Activated T-helper 1 cell treated with anti-CD3 and anti-CD28 coated beads, Interleukin-12 subunit alpha, Interleukin-12 subunit beta, Interleukin-2, Interleukin-4 antibody, amounts not matched to agents 30 ng/mL and 10 ng/mL and 1 ng/mL, durations not matched to agents 14 hours and 24 hours and 36 hours (primary cell): ENCODE data around the gene OTOG. TPM values are rescaled to one million over a fixed set of nuclear protein-coding genes. Genes with fewer than 3 reads are reported as not detected.

Experiments
- DNase-seq: peaks from one replicate; pipeline ENCODE4 v3.0.0; 2021; ENCODE audit warnings: low spot score
- H3K27ac Mint-ChIP-seq: one replicate; pipeline ENCODE4 v1.8.0; 2021; ENCODE audit warnings: mild to moderate bottlenecking, mixed read lengths
- H3K27me3 Mint-ChIP-seq: one replicate; pipeline ENCODE4 v1.8.0; 2022; ENCODE audit warnings: mild to moderate bottlenecking, moderate library complexity, mixed read lengths; ENCODE audit not compliant: insufficient read depth
- H3K36me3 Mint-ChIP-seq: one replicate; pipeline ENCODE4 v1.8.0; 2021; ENCODE audit warnings: low read depth, mixed read lengths
- H3K4me1 Mint-ChIP-seq: one replicate; pipeline ENCODE4 v1.8.0; 2021; ENCODE audit warnings: low read depth, mixed read lengths
- H3K4me3 Mint-ChIP-seq: one replicate; pipeline ENCODE4 v1.8.0; 2021; ENCODE audit warnings: mild to moderate bottlenecking, moderate library complexity, mixed read lengths
- H3K9me3 Mint-ChIP-seq: one replicate; pipeline ENCODE4 v1.8.0; 2021; ENCODE audit warnings: mixed read lengths
- intact Hi-C: fragments of 100-400 bp; cut with micrococcal nuclease; formaldehyde crosslinking; loops from one replicate; pipeline ENCODE4 v1.15.1; 2024
- total RNA-seq: library from RNA; stranded (reverse); gene quantifications from 2 replicates; pipeline ENCODE4 v1.2.3, GENCODE V29; 2022

Gene OTOG
- total RNA-seq, 1 donor from 2014 or later = not detected

- H3K4me1 Mint-ChIP-seq = no peaks in the 10 kb centered on the region
- H3K36me3 Mint-ChIP-seq = no peaks in the 10 kb centered on the region
- H3K9me3 Mint-ChIP-seq = no peaks in the 10 kb centered on the region
- no peak overlapping the region for H3K27ac Mint-ChIP-seq
- H3K27me3 Mint-ChIP-seq = peaks cover 4% of the 10 kb centered on the region
- intact Hi-C loops = no loop called here
- H3K4me3 Mint-ChIP-seq = no peak overlapping the region
- DNase-seq = no peak
These were observed 27.4 kb downstream of the OTOG start for GRCh38 chr11:17574141-17575091.

GRCh38 chr11:17575431-17576425 lies 28.7 kb downstream of the OTOG start:
- Mint-ChIP-seq H3K9me3 (no peaks in the 10 kb centered on the region), H3K36me3 (no peaks in the 10 kb centered on the region), H3K4me3 (no peak overlapping the region), H3K4me1 (no peaks in the 10 kb centered on the region), H3K27ac (no peak overlapping the region), H3K27me3 (peaks cover 4% of the 10 kb centered on the region)
- no peak for DNase-seq
- intact Hi-C loops = no loop called here

DNA sequence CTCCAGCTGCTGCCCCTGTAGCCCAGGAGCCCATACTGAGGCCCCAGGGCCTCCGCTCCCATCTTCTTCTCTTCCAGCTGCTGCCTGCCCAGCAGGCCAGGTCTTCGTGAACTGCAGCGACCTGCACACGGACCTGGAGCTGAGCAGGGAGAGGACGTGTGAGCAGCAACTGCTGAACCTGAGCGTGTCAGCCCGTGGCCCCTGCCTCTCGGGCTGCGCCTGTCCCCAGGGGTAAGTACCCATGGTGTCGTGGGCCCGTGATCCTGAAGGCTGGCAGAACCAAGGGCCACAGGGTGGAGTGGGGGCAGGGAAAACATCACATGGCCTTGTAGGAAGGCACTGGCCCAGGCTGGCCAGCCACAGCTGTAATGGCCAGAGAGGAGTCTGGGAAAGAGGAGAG lies 31.2 kb downstream of the OTOG start:
- Mint-ChIP-seq H3K36me3 (no peaks in the 10 kb centered on the region), H3K9me3 (no peaks in the 10 kb centered on the region), H3K27me3 (peaks cover 11% of the 10 kb centered on the region), H3K4me3 (no peak overlapping the region), H3K4me1 (no peaks in the 10 kb centered on the region), H3K27ac (no peak overlapping the region)
- DNase-seq = no peak
- intact Hi-C loops = no loop called here

GRCh38 chr11:17578958-17579357 lies 31.9 kb downstream of the OTOG start:
- no peaks in the 10 kb centered on the region for H3K4me1 Mint-ChIP-seq
- no peak overlapping the region for H3K27ac Mint-ChIP-seq
- H3K4me3 Mint-ChIP-seq = no peak overlapping the region
- DNase-seq = no peak
- H3K27me3 Mint-ChIP-seq = peaks cover 11% of the 10 kb centered on the region
- no peaks in the 10 kb centered on the region for H3K36me3 Mint-ChIP-seq
- no peaks in the 10 kb centered on the region for H3K9me3 Mint-ChIP-seq
- intact Hi-C loops = no loop called here

- intact Hi-C loops = no loop called here
- Mint-ChIP-seq H3K27ac (no peak overlapping the region), H3K9me3 (no peaks in the 10 kb centered on the region), H3K36me3 (no peaks in the 10 kb centered on the region), H3K27me3 (peaks cover 15% of the 10 kb centered on the region), H3K4me3 (no peak overlapping the region), H3K4me1 (no peaks in the 10 kb centered on the region)
- DNase-seq = no peak
These were observed 32.4 kb downstream of the OTOG start for GRCh38 chr11:17579451-17579850.

GRCh38 chr11:17580271-17580670 lies 33.2 kb downstream of the OTOG start:
- intact Hi-C loops = no loop called here
- DNase-seq = no peak
- H3K27me3 Mint-ChIP-seq = peaks cover 18% of the 10 kb centered on the region
- no peaks in the 10 kb centered on the region for H3K36me3 Mint-ChIP-seq
- H3K27ac Mint-ChIP-seq = no peak overlapping the region
- no peaks in the 10 kb centered on the region for H3K9me3 Mint-ChIP-seq
- H3K4me3 Mint-ChIP-seq = no peak overlapping the region
- H3K4me1 Mint-ChIP-seq = no peaks in the 10 kb centered on the region

GRCh38 chr11:17581036-17581731 lies 34.1 kb downstream of the OTOG start:
- Mint-ChIP-seq H3K4me3 (no peak overlapping the region), H3K27ac (no peak overlapping the region), H3K27me3 (peaks cover 19% of the 10 kb centered on the region), H3K9me3 (no peaks in the 10 kb centered on the region), H3K36me3 (no peaks in the 10 kb centered on the region), H3K4me1 (no peaks in the 10 kb centered on the region)
- intact Hi-C loops = no loop called here
- no peak for DNase-seq

- H3K4me1 Mint-ChIP-seq = no peaks in the 10 kb centered on the region
- no peaks in the 10 kb centered on the region for H3K9me3 Mint-ChIP-seq
- H3K36me3 Mint-ChIP-seq = no peaks in the 10 kb centered on the region
- H3K4me3 Mint-ChIP-seq = no peak overlapping the region
- no peak for DNase-seq
- intact Hi-C loops = no loop called here
- no peak overlapping the region for H3K27ac Mint-ChIP-seq
- H3K27me3 Mint-ChIP-seq = peaks cover 19% of the 10 kb centered on the region
These were observed 34.6 kb downstream of the OTOG start for GRCh38 chr11:17581732-17582053.

DNA sequence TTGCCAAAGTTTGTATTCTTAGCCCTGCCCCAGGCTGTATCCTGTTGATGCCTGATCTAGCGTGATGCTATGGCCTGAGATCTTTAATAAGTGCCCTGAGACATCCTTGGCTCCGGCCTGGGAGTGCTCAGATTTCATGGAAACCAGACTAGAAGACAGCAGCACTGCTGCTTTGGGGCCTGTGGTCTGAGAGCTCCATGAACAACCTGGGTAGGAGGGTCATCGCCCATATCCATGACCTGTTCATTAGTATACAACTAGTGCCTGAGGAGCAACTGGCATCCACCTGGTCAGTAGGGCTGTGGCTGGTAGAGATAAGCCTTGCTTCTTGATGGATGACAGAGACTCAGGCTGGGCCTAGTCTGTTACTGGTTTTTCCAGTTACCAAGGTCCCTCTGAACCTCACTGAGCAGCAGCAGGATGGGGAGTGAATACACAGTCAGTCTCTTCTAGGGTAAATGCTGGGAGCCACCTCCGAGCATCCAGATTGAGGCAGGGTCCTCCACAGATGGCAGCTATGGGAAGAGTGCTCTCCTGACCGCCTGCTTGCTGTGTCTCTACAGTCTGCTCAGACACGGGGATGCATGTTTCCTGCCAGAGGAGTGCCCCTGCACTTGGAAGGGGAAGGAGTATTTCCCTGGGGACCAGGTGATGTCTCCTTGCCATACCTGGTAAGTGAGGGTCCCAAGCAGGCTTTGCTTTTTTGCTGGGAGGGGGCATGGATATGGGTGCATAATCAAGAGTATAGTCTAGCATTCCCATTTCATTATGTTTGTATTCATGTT lies 39.0 kb downstream of the OTOG start:
- no peak overlapping the region for H3K27ac Mint-ChIP-seq
- H3K4me1 Mint-ChIP-seq = no peaks in the 10 kb centered on the region
- H3K4me3 Mint-ChIP-seq = no peak overlapping the region
- no peak for DNase-seq
- no peaks in the 10 kb centered on the region for H3K9me3 Mint-ChIP-seq
- H3K36me3 Mint-ChIP-seq = no peaks in the 10 kb centered on the region
- intact Hi-C loops = no loop called here
- H3K27me3 Mint-ChIP-seq = peaks cover 17% of the 10 kb centered on the region

GRCh38 chr11:17588166-17588565 lies 41.1 kb downstream of the OTOG start:
- no peaks in the 10 kb centered on the region for H3K36me3 Mint-ChIP-seq
- H3K27me3 Mint-ChIP-seq = peaks cover 9% of the 10 kb centered on the region
- H3K4me3 Mint-ChIP-seq = no peak overlapping the region
- H3K27ac Mint-ChIP-seq = no peak overlapping the region
- intact Hi-C loops = no loop called here
- DNase-seq = no peak
- H3K9me3 Mint-ChIP-seq = no peaks in the 10 kb centered on the region
- H3K4me1 Mint-ChIP-seq = no peaks in the 10 kb centered on the region

GRCh38 chr11:17588721-17589120 lies 41.7 kb downstream of the OTOG start:
- no peak for DNase-seq
- no peak overlapping the region for H3K4me3 Mint-ChIP-seq
- H3K36me3 Mint-ChIP-seq = no peaks in the 10 kb centered on the region
- no peaks in the 10 kb centered on the region for H3K9me3 Mint-ChIP-seq
- H3K27me3 Mint-ChIP-seq = peaks cover 10% of the 10 kb centered on the region
- intact Hi-C loops = no loop called here
- no peak overlapping the region for H3K27ac Mint-ChIP-seq
- H3K4me1 Mint-ChIP-seq = no peaks in the 10 kb centered on the region

GRCh38 chr11:17590463-17590862 lies 43.4 kb downstream of the OTOG start:
- H3K4me3 Mint-ChIP-seq = no peak overlapping the region
- H3K36me3 Mint-ChIP-seq = no peaks in the 10 kb centered on the region
- H3K9me3 Mint-ChIP-seq = no peaks in the 10 kb centered on the region
- H3K27me3 Mint-ChIP-seq = peaks cover 3% of the 10 kb centered on the region
- no peaks in the 10 kb centered on the region for H3K4me1 Mint-ChIP-seq
- DNase-seq = no peak
- intact Hi-C loops = no loop called here
- no peak overlapping the region for H3K27ac Mint-ChIP-seq
